ENCODE data around the gene CIBAR2. TPM values are rescaled to one million over a fixed set of nuclear protein-coding genes. Genes with fewer than 3 reads are reported as not detected.

The CIBAR2 gene
- total RNA-seq, 1 experiment from 2014 or later = not detected

GRCh38 chr16:85077039-85077438 lies 35.2 kb downstream of the CIBAR2 start:
- DNase-seq (ENCODE audit: low read depth) = no peak
- in situ Hi-C loops (cut with HindIII; ENCODE audit: low pct_unique_long_range_greater_than_20kb, low sequenced_read_pairs) = no loop called here

GRCh38 chr16:85075236-85075924 lies 36.9 kb downstream of the CIBAR2 start:
- DNase-seq (ENCODE audit: low read depth) = no peak
- in situ Hi-C loops (cut with HindIII; ENCODE audit: low pct_unique_long_range_greater_than_20kb, low sequenced_read_pairs) = no loop called here

- no peak for DNase-seq (ENCODE audit: low read depth)
- in situ Hi-C loops (cut with HindIII; ENCODE audit: low pct_unique_long_range_greater_than_20kb, low sequenced_read_pairs) = no loop called here
These were observed 37.9 kb downstream of the CIBAR2 start for GRCh38 chr16:85074225-85074914.

GRCh38 chr16:85072947-85073346 lies 39.3 kb downstream of the CIBAR2 start:
- in situ Hi-C loops (cut with HindIII; ENCODE audit: low pct_unique_long_range_greater_than_20kb, low sequenced_read_pairs) = no loop called here
- DNase-seq (ENCODE audit: low read depth) = peak; percentile 26

GRCh38 chr16:85072076-85072860 lies 40.0 kb downstream of the CIBAR2 start:
- in situ Hi-C loops (cut with HindIII; ENCODE audit: low pct_unique_long_range_greater_than_20kb, low sequenced_read_pairs) = no loop called here
- no peak for DNase-seq (ENCODE audit: low read depth)

- in situ Hi-C loops (cut with HindIII; ENCODE audit: low pct_unique_long_range_greater_than_20kb, low sequenced_read_pairs) = no loop called here
- no peak for DNase-seq (ENCODE audit: low read depth)
These were observed 43.1 kb downstream of the CIBAR2 start for GRCh38 chr16:85069171-85069570.

DNA sequence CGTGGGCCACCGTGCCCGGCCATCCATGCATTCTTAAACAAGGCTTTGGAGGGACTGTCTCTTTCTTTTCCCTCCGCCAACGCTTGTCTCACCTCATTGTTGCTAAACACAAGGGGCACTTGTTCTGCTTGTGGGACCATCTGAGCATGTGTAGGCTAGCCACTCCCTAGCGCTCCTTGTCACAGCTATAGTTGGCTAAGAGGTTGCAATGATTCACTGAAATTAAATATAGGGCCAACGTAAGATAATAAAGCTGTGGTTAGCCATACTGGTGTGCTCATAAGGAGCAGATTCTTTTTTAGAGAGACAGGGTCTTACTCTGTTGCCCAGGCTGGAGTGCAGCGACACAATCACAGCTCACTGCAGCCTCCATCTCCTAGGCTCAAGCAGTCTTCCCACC lies 43.5 kb downstream of the CIBAR2 start:
- DNase-seq (ENCODE audit: low read depth) = no peak

GRCh38 chr16:85067426-85067825 lies 44.8 kb downstream of the CIBAR2 start:
- in situ Hi-C loops (cut with HindIII; ENCODE audit: low pct_unique_long_range_greater_than_20kb, low sequenced_read_pairs) = no loop called here
- DNase-seq (ENCODE audit: low read depth) = peak; percentile 29

More for the DNA sequence above, 43.5 kb downstream of the CIBAR2 start:
- in situ Hi-C loops (cut with HindIII; ENCODE audit: low pct_unique_long_range_greater_than_20kb, low sequenced_read_pairs) = no loop called here

- DNase-seq (ENCODE audit: low read depth) = no peak
- in situ Hi-C loops (cut with HindIII; ENCODE audit: low pct_unique_long_range_greater_than_20kb, low sequenced_read_pairs) = no loop called here
These were observed 45.2 kb downstream of the CIBAR2 start for GRCh38 chr16:85067024-85067423.

- no peak for DNase-seq (ENCODE audit: low read depth)
- in situ Hi-C loops (cut with HindIII; ENCODE audit: low pct_unique_long_range_greater_than_20kb, low sequenced_read_pairs) = no loop called here
These were observed 45.9 kb downstream of the CIBAR2 start for GRCh38 chr16:85066346-85066885.

GRCh38 chr16:85065099-85065498 lies 47.2 kb downstream of the CIBAR2 start:
- in situ Hi-C loops (cut with HindIII; ENCODE audit: low pct_unique_long_range_greater_than_20kb, low sequenced_read_pairs) = no loop called here
- no peak for DNase-seq (ENCODE audit: low read depth)

GRCh38 chr16:85064186-85064585 lies 48.1 kb downstream of the CIBAR2 start:
- DNase-seq (ENCODE audit: low read depth) = no peak
- in situ Hi-C loops (cut with HindIII; ENCODE audit: low pct_unique_long_range_greater_than_20kb, low sequenced_read_pairs) = no loop called here

DNA sequence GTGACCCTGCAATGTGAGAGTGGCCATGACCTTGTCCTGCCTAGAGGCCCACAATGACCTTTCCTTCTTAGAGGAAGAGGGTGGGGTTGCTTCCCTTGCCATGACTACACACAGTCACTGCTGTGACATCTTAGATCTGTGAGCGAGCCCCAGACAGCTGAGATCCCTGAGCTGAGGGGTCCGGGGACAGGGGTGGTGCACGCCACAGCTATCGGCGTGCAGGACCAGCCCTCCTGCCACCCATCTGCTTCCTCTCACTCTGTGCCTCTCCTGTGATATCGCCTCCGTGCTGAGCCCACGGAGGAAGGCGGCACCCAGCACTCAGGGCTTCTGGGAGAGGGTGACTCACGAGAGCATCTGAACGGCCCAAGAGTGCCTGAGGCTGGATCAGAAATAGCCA lies 49.4 kb downstream of the CIBAR2 start:
- in situ Hi-C loops (cut with HindIII; ENCODE audit: low pct_unique_long_range_greater_than_20kb, low sequenced_read_pairs) = no loop called here
- DNase-seq (ENCODE audit: low read depth) = no peak

- in situ Hi-C loops (cut with HindIII; ENCODE audit: low pct_unique_long_range_greater_than_20kb, low sequenced_read_pairs) = no loop called here
- DNase-seq (ENCODE audit: low read depth) = no peak
These were observed 49.9 kb downstream of the CIBAR2 start for GRCh38 chr16:85062323-85062722.

DNA sequence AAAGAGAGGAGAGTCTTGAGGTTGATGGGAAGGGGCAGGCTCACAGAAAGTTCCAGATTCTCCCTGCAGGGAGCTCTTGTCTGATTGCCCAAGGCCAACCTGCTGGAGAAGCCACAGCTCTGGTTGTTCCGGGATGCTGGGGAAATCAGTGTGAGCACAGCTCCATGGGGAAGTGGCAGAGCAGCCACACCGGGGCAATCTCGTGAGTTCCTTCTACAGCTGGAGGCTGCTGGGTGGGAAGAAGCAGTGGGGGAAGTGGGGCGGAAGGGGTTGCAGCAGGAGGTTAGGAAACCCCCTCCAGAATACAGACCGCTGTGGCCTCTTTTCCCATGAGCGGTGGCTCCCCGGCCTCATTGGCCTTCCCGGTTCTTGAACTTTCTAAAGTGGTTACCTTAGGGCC lies 50.7 kb downstream of the CIBAR2 start:
- no peak for DNase-seq (ENCODE audit: low read depth)
- in situ Hi-C loops (cut with HindIII; ENCODE audit: low pct_unique_long_range_greater_than_20kb, low sequenced_read_pairs) = no loop called here

GRCh38 chr16:85058909-85059308 lies 53.4 kb downstream of the CIBAR2 start:
- in situ Hi-C loops (cut with HindIII; ENCODE audit: low pct_unique_long_range_greater_than_20kb, low sequenced_read_pairs) = no loop called here

GRCh38 chr16:85057948-85058347 lies 54.3 kb downstream of the CIBAR2 start:
- in situ Hi-C loops (cut with HindIII; ENCODE audit: low pct_unique_long_range_greater_than_20kb, low sequenced_read_pairs) = no loop called here
- no peak for DNase-seq (ENCODE audit: low read depth)

More at GRCh38 chr16:85058909-85059308, 53.4 kb downstream of the CIBAR2 start:
- no peak for DNase-seq (ENCODE audit: low read depth)

DNA sequence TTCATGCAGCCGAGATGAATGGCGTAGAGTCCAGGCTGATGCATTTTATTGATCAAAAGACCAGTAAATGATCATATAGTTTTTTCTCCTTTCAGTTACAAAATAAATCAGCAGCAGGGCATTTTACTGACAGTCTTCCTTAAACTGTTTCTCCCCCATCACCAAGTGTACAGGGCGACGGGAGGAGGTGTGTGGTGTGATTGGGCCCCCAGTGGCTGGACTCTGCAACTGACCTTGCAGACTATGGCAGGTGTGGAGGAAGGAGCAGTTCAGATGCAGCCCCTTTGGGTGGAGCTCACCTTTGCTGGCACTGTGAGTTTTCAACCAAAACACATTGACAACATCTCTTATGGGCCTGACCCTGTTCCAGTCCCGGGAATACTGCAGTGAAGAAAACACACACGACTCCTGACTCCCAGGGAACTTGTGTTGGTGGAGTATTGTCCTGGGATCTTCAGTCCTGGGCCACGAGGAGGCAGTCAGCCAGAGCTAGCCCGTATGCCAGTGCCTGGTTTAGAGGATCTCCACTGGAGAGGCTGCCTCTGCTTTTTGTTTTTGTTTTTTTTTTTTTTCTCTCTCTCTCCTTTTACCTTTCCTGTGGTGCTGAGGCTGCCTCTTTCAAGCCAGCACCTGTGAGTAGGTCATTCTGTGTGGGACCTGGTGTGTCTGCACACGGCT lies 54.9 kb downstream of the CIBAR2 start:
- in situ Hi-C loops (cut with HindIII; ENCODE audit: low pct_unique_long_range_greater_than_20kb, low sequenced_read_pairs) = no loop called here
- DNase-seq (ENCODE audit: low read depth) = no peak

Data from Caki2 (cell line).